ENCODE results near the gene SRGAP3.

- TF ChIP-seq CTCF (IDR thresholded peaks at IDR 0.05; ENCODE audit: low read length) (no peak), EZH2 (IDR thresholded peaks at IDR 0.05; ENCODE audit: borderline replicate concordance, low read length) (no peak)
These were observed 256.6 kb downstream of the SRGAP3 start for GRCh38 chr3:8992854-8993253.
